ENCODE measurements around the gene ZNF789. TPM values are rescaled to one million over a fixed set of nuclear protein-coding genes. Genes with fewer than 3 reads are reported as not detected.
A peak's percentile ranks its signal among the peaks of the same experiment; 100 is the strongest.

ZNF789 gene
- total and polyA plus RNA-seq, 2 of the 13 experiments (the other 11 are each of a cell fraction or from before 2014, with no cell fraction given) = 19.8 to 25.1 TPM

GRCh38 chr7:99499721-99500636, 27.3 kb downstream of the ZNF789 start, which contains the start of gene ZNF394 (continued):
- no peak for TF ChIP-seq DMTF1 (CRISPR knock-in tag; IDR thresholded peaks at IDR 0.05)
- peak; percentile 97; the same call in 1 of the 2 replicates for TF ChIP-seq FOXK1 (CRISPR knock-in tag; IDR thresholded peaks at IDR 0.05; ENCODE audit: borderline replicate concordance, low read depth)
- peak; percentile 80; the same call in 1 of the 2 replicates for TF ChIP-seq MXD4 (CRISPR knock-in tag; IDR thresholded peaks at IDR 0.05)
- peak; percentile 64; the same call in 1 of the 2 replicates for TF ChIP-seq ATF6 (CRISPR knock-in tag; conservative IDR thresholded peaks at IDR 0.05)
- peak; percentile 84; the same call in 1 of the 2 replicates for TF ChIP-seq ZNF33B (CRISPR knock-in tag; IDR thresholded peaks at IDR 0.05)
- TF ChIP-seq BORCS8-MEF2B (CRISPR knock-in tag; IDR thresholded peaks at IDR 0.05) = peak; percentile 89; the same call in 1 of the 2 replicates
- TF ChIP-seq ZBTB10 (CRISPR knock-in tag; IDR thresholded peaks at IDR 0.05; ENCODE audit: borderline replicate concordance) = peak; percentile 62; the same call in 1 of the 2 replicates
- TF ChIP-seq TFAP4 (IDR thresholded peaks at IDR 0.05; ENCODE audit: borderline replicate concordance, low read depth) = peak; percentile 50; the same call in 1 of the 2 replicates
- TF ChIP-seq ZNF547 (CRISPR knock-in tag; IDR thresholded peaks at IDR 0.05) = peak; percentile 86; the same call in 1 of the 2 replicates
- peak; percentile 66; the same call in 1 of the 2 replicates for TF ChIP-seq SIN3A (IDR thresholded peaks at IDR 0.05; ENCODE audit: borderline replicate concordance, low read depth, low read length)
- TF ChIP-seq ZNF431 (CRISPR knock-in tag; IDR thresholded peaks at IDR 0.05; ENCODE audit: borderline replicate concordance, low read depth) = 0 out of 2 replicates have a peak, but pooled peaks have one; percentile 40
- TF ChIP-seq GMEB2 (CRISPR knock-in tag; IDR thresholded peaks at IDR 0.05; ENCODE audit: low read depth) = peak; percentile 43; the same call in 1 of the 2 replicates
- peak; percentile 85; the same call in 1 of the 2 replicates for TF ChIP-seq MAX (IDR thresholded peaks at IDR 0.05)
- TF ChIP-seq ZBTB44 (CRISPR knock-in tag; IDR thresholded peaks at IDR 0.05) = peak; percentile 67; the same call in 1 of the 2 replicates
- peak; percentile 87 for TF ChIP-seq ZFY (CRISPR knock-in tag; IDR thresholded peaks at IDR 0.05)

Data from HepG2 (cell line).